ENCODE data around the gene MID2.
A peak's percentile ranks its signal among the peaks of the same experiment; 100 is the strongest.
"Not testable (repeated sequence)": the region's sequence is repeated elsewhere in the genome, so short reads cannot be mapped to it uniquely, and the experiment has no call there.

The MID2 gene, protein sequence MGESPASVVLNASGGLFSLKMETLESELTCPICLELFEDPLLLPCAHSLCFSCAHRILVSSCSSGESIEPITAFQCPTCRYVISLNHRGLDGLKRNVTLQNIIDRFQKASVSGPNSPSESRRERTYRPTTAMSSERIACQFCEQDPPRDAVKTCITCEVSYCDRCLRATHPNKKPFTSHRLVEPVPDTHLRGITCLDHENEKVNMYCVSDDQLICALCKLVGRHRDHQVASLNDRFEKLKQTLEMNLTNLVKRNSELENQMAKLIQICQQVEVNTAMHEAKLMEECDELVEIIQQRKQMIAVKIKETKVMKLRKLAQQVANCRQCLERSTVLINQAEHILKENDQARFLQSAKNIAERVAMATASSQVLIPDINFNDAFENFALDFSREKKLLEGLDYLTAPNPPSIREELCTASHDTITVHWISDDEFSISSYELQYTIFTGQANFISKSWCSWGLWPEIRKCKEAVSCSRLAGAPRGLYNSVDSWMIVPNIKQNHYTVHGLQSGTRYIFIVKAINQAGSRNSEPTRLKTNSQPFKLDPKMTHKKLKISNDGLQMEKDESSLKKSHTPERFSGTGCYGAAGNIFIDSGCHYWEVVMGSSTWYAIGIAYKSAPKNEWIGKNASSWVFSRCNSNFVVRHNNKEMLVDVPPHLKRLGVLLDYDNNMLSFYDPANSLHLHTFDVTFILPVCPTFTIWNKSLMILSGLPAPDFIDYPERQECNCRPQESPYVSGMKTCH

DNA sequence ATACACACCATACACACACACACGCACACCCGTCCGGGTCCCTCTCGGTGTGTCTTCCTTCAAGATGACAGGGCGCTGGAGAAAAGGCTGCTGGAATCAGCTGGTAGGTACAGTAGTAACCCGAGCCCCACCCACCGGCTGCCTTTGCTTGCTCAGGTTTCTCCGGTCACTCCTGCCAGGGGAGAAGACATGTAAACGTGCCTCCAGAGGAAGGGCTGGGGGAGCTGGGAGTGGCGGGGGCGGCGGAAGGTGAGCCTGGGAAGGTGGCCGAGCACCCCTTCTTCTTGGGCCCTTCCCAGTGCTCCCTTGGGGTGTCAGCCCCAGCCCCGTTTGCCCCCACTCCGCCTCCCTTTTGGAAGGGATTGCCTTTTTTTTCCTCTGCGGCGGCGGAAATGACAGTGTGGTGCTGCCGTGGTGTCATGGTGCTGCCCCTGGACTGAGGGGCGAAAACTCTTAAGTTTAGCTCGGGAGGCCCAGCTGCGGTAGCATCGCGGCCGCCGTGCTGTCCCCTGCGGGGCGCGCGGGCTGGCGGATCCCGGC, at the start of gene MID2:
Gene MID2, plus strand, starts transcription at position 169 of the 540 bp plus-strand sequence. CDS start 561 bp downstream, outside the sequence.
- FAIRE-seq, result no peak

DNA sequence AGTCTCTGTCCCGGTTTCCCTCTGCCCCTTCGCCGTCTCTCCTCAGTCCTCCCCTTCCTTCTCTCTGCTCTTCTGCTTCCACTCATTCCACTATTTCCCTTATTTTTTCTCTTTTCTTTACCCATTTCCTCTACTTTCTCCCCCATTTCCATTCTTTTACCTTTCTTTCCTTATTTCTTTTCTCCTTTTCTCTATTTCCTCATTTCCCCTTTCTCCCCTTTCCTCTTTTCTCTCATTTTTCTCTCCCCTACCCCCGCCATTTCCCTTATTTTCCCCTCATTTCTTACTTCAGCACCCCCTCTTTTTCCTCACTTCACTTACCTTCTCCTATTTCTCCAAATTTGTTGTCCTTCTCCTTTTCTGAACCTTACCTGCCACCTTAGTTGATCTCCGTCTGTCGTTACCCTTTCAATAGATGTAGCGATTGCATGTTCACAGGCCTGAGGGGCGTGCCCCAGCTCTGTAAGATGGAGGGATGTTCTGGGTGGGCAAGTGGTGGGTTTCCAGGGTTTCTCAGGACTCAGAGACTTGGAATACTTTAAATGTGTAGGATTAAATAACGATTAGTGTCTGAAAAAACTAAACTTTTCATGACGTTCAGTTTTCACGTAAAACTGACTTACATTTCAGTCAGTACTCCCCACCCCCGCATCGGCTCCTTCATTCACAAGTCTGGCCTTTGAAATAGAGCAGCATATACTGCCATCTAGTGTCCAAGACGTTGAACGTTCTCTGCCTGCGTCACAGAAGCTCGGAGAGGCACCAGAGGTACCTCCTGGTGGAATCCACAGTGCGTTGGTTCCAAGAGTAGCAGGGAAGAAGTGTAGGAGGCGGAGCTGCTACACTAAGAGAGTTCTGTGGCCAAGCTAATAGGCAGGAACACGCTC, 48.8 kb upstream of the MID2 start:
- FAIRE-seq, result peak; percentile 69

DNA sequence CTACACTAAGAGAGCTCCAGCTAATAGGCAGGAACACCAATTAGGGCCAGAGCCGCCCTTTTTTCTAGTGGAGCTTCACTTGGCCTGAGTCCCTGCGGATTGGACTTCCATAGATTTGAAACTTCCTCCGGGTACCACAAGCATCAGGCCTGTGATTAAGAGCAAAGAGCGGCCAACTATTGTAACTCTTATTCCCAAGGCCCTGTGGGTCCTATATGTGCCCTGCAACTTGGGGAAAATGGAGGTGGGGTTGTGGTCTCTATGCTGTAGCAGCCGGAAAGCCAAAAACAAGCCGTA, 48.2 kb upstream of the MID2 start, which contains the start of gene NCBP2L:
Gene NCBP2L, plus strand, starts transcription at position 198 of the 297 bp plus-strand sequence. CDS start 16,488 bp downstream, outside the sequence.
- no peak for FAIRE-seq

DNA sequence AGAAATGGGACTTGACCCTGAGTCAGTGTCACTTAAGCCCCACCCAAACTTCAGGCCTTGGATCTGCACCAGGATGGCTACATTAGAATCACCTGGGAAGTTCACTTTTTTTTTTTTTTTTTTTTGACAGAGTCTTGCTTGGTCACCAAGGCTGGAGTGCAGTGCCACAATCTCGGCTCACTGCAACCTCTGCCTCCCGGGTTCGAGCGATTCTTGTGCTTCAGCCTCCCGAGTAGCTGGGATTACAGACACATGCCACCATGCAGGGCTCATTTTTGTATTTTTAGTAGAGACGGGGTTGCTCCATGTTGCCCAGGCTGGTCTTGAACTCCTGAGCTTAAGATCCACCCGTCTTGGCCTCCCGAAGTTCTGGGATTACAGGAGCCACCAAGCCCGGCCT, 45.1 kb upstream of the MID2 start:
- FAIRE-seq, result no peak

DNA sequence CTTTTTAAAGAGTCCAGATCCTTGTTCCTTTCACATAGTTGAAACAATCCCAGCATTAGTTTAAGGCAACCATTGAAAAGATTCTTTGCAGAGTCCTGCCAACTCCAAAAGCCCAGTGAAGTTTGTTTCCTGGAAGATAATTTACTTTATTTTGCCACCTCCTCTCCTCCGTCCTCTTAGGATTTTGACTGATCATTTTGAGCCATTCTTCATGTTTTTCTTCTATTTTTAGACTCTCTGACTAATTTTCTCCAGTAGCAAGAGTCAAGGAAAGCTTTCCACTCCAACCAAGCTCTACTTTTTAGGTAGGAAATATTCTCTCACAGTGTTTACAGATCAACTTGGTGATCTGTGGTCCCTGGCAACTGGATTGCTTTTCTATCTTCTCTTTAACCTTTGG, 37.8 kb upstream of the MID2 start:
- no peak for FAIRE-seq

DNA sequence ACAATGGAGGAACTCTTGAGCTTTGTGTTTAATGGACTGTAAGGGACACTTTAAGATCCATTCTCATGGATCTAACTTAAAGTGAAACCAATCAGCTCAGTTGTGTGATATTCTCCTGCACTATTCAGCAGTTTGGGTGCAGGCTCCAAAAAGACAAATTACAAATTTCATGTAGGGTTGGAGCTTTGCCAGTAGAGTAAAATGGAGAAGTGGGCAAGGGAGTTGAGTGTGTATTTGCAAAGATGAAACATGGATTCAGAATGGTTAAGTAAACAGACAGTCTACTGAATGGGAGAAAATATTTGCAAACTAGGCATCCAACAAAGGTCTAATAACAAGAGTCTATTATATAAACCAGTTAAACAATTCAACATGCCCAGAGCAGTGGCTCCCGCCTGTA, 21.2 kb upstream of the MID2 start:
- FAIRE-seq, result no peak

DNA sequence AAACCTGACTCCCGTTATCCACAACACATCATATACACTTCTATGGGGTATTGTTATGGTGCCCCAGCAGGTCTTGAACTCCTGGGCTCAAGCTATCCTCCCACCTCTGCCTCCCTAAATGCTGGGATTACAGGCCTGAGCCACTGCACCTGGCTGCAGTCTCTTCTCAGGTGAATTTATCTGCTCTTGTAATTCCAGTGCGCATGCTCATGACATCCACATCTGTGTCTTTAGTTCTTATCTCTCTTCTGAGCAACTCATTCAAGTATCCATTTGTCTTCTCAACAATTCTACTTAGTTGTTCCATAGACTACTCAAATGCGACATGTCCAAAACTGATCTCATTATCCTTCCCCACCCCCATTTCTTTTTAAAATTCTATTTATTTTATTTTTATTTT, 20.5 kb upstream of the MID2 start:
- no peak for FAIRE-seq

DNA sequence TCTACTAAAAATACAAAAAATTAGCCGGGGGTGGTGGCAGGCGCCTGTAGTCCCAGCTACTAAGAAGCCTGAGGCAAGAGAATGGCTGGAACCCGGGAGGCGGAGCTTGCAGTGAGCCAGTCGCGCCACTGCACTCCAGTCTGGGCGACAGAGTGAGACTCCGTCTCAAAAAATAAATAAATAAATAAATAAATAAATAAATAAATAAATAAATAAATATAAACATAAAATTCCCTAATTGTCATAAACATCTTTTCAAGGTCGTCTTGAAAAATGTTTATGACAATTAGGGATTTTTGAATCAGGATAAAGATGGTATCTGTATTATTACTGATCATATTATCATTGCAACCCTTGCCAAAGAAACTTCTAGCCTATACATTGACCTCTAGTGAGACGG, 15.6 kb upstream of the MID2 start:
- FAIRE-seq, result not testable (repeated sequence)

DNA sequence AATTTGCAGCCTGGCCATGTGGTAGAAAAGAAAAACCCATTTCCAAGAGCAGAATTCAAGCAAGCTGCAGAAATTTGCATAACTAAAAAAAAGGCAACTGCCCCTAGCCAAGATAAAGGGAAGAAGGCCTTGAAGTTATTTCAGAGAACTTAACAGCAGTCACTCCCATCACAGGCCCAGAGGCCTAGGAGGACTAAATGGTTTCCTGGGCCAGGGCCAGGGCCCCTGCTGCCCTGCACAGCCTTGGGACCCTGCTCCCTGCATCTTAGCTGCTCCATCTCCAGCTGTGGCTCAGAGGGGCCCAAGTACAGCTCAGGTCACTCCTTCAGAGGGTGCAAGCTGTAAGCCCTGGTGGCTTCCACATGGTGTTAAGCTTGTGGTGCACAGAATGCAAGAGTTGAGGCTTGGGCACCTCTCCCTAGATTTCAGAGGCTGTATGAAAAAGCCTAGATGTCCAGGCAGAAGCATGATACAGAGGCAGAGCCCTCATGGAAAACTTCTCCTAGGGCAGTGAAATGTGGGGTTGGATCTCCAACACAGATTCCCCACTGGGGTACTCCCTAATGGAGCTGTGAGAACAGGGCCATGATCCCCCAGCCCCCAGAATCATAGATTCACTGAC, 6.7 kb upstream of the MID2 start:
- no peak for FAIRE-seq

DNA sequence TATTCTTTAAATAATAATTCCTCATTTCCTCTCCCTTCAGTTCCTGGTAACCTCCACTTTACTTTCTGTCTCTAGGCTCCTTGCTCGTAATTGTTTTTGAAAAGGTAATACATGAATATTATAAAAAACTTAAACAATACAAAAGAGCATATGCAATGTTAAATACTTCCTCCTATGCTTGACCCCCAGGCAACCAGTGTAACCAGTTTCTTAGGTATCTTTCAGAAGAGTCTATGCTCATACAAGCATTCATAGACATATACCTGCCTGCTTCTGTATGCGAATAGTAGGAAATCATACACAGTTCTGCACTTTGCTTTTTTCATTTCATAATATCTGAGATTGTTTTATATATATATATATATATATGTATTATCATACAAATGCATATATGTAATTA, 2.6 kb upstream of the MID2 start:
- no peak for FAIRE-seq

DNA sequence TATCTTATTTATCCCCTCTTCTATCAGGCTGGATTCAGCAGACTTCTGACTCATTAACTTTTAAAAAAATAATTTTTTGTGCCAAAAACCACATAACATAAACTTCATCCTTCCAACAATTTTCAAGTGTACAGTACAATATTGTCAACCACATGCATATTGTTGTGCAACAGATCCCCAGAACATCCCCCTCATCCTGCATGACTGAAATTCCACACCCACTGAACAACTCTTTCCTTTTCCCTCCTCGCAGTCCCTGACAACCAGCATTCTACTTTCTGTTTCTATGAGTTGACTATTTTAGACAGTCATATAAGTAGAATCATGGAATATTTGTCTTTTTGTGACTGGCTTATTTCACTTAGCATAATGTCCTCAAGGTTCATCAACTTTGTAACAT, 2.2 kb upstream of the MID2 start:
- no peak for FAIRE-seq

DNA sequence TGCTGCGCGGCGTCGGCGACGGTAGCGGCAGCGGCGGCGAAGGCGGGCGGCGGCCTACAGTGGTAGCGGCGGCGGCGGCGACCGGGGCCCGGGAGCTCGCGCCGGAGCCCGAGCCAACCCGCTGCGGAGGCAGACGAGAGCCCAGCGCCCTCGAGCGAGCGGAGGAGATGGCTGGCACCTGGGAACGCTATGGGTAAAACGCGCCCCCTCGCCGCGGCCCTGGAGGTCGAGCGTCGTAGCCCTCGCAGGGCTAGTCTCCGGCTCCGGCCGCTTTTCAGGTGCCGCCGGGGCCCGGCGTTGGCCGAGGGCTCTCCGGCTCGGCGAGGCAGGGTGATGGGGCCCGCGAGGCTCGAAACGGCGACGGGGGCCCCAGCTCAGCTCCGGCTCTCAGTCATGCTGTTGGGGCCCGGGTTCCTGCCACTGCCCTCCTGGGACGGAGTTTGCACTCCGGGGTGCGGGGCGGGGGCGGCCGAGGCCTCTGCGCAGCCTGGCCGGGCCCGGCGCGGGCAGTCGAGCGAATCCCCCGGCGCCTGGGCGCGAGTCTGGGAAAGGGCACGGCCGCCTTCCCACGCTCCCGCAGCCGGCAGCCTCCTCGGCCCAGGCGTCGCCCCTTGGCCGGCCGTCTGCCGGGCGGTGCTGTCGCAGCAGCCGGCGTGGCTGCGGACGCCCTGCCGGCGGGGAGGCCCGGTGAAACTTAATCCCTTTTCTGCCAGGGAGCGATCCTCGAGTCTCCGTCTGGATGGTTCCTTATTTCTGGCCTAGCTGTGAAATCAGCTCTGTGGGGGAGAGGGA, 768 bp downstream of the MID2 start:
- FAIRE-seq, result no peak

DNA sequence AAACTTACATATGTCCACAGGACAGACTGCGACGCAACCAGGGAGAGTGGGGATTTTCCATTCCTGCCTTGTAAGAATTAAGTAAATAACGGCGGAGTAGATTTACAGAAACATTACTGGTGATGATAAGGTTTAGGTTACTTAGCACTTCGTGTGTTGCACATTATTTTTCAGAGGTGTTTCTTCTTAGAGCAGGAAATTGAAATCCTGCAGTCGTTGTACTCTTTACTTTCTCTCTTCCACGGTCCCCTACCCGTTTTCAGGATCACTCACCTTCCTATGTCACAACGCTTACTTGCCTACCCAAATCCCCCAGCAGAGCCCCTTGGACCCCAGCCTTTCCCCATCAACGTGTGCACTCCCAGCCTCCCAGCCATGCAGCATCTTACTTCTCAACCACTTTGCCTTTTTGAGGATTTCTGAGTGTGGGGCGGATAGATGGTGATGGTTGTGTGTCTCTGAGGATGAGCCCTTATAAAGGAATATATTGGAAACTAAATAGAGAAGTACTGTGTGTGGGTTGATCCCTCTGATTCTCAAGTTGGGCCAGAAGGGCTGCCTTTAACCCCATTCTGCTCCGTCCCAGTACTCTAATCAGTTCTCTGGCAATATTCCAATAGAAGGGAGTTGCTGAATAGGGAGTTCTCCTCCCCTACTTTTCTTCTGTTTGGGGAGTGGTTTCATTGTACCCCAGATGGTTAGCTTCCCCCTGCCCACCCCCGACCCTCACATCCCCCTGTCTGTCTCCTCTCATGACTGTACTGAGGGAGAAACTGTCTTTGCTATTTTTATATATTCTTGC, 1.6 kb downstream of the MID2 start:
- FAIRE-seq, result no peak

DNA sequence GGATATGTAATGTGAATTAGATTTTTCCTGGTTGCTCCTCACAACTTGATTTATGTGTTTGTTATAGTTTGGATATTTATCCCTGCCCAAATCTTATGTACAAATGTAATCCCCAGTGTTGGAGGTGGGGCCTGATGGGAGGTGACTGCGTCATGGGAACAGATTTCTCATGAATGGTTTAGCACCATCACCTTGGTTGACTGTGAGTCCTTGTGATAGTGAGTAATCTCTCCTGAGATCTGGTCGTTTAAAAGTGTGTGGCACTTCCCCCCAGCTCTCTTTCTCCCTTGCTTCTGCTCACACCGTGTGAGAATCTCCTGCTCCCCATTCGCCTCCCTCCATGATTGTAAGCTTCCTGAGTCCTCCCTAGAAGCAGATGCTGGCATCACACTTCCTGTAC, 2.2 kb downstream of the MID2 start:
- FAIRE-seq, result no peak

DNA sequence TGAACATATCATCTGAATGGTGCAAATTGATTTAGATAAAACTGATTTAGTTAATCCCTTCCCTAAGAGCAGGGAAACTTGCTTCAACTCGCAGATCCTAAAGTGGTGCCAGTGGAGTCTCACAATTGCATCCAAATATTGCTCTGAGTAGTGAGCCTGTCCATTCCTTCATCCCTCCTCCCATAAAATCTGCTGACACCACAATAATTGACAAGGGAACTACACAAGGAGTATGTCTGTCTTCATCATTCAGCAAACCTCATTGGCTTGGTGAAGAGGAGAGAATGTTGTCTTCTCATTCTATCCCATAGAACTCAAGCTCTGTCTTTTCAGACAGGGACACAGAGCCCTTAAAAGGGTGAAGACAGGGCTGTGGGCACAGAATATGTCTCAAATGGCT, 4.2 kb downstream of the MID2 start:
- no peak for FAIRE-seq

DNA sequence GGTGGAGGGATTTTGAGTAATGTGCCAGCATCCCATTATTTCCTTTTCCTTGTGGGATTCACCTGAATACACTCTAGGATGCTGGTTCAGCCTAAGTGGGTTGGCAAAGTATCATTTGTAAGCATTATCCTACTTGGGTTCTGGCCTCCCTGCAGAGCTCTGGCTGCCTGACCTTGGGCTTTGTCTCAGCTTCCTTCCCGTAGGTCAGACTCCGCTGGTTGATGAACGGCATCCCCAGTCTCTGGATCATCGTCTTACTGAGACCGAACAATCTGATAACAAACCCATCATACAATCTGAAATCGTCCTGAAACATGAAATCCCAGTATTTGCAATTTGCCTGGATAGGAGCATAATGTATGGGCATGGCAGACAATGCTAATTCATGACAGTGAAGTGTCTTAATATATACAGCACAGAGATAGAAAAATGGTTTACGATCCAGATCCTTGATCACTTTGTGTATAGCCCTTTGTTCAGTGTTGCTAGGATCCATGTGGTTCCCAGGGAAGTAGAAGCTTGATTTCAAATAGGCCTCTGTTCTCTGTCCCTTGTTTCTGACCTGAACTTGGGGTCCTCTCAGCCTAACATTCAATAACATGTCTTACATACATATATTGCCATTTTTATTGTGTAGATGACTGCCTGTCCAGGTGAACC, 5.5 kb downstream of the MID2 start:
- no peak for FAIRE-seq

DNA sequence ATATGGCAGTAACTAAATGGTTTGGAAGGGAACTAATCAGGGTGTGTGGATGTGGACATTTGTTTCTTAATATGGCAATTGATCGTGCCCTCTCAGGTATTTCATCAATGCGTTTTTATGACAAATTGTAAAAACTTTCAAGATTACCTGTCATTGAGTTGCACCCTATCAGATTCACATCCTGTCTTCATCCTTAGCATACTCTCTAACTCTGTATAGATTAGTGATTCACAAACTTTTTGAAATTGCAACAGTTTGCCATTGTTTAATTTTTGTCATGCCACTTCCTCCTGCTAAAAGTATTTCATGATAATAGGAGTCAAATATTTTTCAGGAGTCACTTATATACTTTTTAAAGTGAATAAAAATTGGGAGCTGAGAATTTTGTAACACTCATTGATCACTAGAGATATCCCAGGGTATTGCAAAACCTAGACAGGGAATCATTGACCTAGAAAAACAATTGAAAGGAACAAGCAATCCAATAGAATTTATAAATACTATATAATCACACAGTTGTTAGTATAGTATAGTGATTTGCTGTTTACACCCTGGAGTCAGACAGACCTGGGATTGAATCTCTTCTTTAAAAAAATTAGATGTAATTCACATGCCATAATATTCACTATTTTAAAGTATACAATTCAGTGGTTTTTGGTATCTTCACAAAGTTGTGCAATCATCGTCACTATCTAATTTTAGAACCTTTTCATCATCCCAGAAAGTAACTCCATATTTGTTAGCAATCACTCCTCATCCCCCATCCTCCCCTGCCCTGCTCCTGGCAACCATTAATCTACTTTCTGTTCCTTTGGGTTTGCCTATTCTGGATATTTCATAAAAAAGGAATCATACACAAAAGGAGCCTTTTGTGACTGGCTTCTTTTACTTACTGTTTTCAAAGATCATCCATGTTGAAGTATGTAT, 8.9 kb downstream of the MID2 start:
- no peak for FAIRE-seq

DNA sequence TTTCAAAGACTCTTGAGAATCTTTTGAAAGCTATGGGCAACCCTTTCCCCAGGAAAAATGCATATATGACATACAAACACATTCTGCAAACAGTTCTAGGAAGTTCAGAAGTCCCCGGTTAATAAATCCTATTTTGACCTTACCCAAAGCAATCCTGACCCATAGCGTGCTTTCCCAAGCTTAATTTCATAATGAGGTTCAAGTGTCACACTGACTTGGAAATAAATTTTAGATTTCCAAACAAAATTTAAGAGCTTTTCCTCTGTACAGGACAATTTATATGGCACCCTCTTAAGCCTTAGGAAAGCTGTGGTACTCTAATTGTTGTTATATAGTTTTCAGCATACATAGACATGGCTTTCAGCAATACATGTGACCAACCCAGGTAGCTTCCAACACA, 11.3 kb downstream of the MID2 start:
- no peak for FAIRE-seq

DNA sequence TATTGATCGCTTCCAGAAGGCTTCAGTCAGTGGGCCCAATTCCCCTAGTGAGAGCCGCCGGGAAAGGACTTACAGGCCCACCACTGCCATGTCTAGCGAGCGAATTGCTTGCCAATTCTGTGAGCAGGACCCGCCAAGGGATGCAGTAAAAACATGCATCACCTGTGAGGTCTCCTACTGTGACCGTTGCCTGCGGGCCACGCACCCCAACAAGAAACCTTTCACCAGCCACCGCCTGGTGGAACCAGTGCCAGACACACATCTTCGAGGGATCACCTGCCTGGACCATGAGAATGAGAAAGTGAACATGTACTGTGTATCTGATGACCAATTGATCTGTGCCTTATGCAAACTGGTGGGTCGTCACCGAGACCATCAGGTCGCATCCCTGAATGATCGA, 15.3 kb downstream of the MID2 start:
- FAIRE-seq, result no peak

All from TTC549 (cell line).